SU-DHL-6 (cell line): ENCODE data around the gene B4GALNT4.

ENCODE experiments used
- H2AFZ ChIP-seq: fragments of 200-600 bp; sonication (generic); 2 replicates; pipeline ENCODE4 v1.6.1; 2014; ENCODE audit warnings: low read depth, mild to moderate bottlenecking, moderate library complexity, mixed read lengths, antibody characterized with exemption, low read length; ENCODE audit not compliant: severe bottlenecking
- H3F3A ChIP-seq: fragments of 200-600 bp; shearing (Covaris generic); 2 replicates; pipeline ENCODE4 v1.6.0; 2016; ENCODE audit warnings: antibody characterized with exemption, mild to moderate bottlenecking; ENCODE audit not compliant: insufficient read depth
- H3K27ac ChIP-seq: fragments of 200-600 bp; sonication (generic); 2 replicates; pipeline ENCODE4 v1.5.1; 2016; ENCODE audit warnings: low read depth, mild to moderate bottlenecking, low read length, moderate library complexity, mixed read lengths
- H3K27me3 ChIP-seq: fragments of 200-600 bp; sonication (generic), shearing (Covaris generic); 2 replicates; pipeline ENCODE4 v1.6.0; 2014; ENCODE audit warnings: mild to moderate bottlenecking, low read length
- H3K36me3 ChIP-seq: fragments of 200-600 bp; sonication (generic); 2 replicates; pipeline ENCODE4 v1.6.1; 2014; ENCODE audit warnings: mild to moderate bottlenecking, low read length, mixed read lengths
- H3K4me2 ChIP-seq: fragments of 300-600, 200-600 bp; shearing (Covaris generic), sonication (generic); 2 replicates; pipeline ENCODE4 v1.6.0; 2014; ENCODE audit warnings: low read length, low read depth, mild to moderate bottlenecking; ENCODE audit not compliant: poor library complexity, severe bottlenecking
- H3K4me3 ChIP-seq: fragments of 200-600 bp; sonication (generic); 2 replicates; pipeline ENCODE4 v1.5.1; 2014; ENCODE audit warnings: antibody characterized with exemption, low read length, mild to moderate bottlenecking, mixed read lengths; ENCODE audit not compliant: insufficient read depth, poor library complexity, severe bottlenecking
- H3K79me2 ChIP-seq: fragments of 200-600 bp; sonication (generic); 2 replicates; pipeline ENCODE4 v1.6.1; 2014; ENCODE audit warnings: mild to moderate bottlenecking, low read length, moderate library complexity; ENCODE audit not compliant: insufficient read depth
- H3K9ac ChIP-seq: fragments of 200-600 bp; sonication (generic); 2 replicates; pipeline ENCODE4 v1.7.0; 2014; ENCODE audit warnings: mild to moderate bottlenecking, low read length
- H3K9me2 ChIP-seq: fragments of 200-600 bp; sonication (generic); replicated peaks from 2 replicates; pipeline ENCODE4 v1.6.1; 2014; ENCODE audit warnings: low read length; ENCODE audit not compliant: insufficient read depth
- H3K9me3 ChIP-seq: fragments of 200-600 bp; sonication (generic); 2 replicates; pipeline ENCODE4 v1.6.1; 2014; ENCODE audit warnings: low read length, mixed read lengths; ENCODE audit not compliant: insufficient read depth
- H4K20me1 ChIP-seq: fragments of 200-600 bp; sonication (generic); 2 replicates; pipeline ENCODE4 v1.6.1; 2014; ENCODE audit warnings: low read depth, mild to moderate bottlenecking, antibody characterized with exemption, low read length, moderate library complexity, mixed read lengths
- EZH2phosphoT487 ChIP-seq: fragments of 200-600 bp; sonication (generic), shearing (Covaris generic); conservative IDR thresholded peaks from 2 replicates; pipeline ENCODE4 v1.6.1; 2018; ENCODE audit warnings: mild to moderate bottlenecking, antibody characterized with exemption, low read length, moderate library complexity, mixed read lengths
- TF ChIP-seq, protein P1 (sequence below): fragments of 200-600 bp; sonication (generic); IDR thresholded peaks from one replicate; pipeline ENCODE4 v1.5.1; 2017; ENCODE audit warnings: antibody characterized with exemption, mild to moderate bottlenecking, low read length, moderate library complexity; ENCODE audit not compliant: insufficient read depth, poor library complexity, severe bottlenecking

B4GALNT4 gene

GRCh38 chr11:363948-364761 lies 5.1 kb upstream of the B4GALNT4 start:
- Histone ChIP-seq H3F3A (no peaks in the 10 kb centered on the region), H3K4me3 (no peak overlapping the region), H3K79me2 (no peaks in the 10 kb centered on the region), H4K20me1 (no peaks in the 10 kb centered on the region), H3K27ac (no peak overlapping the region), H3K9me3 (no peaks in the 10 kb centered on the region), H2AFZ (no peak overlapping the region), H3K9me2 (no peaks in the 10 kb centered on the region), H3K27me3 (no peaks in the 10 kb centered on the region), H3K9ac (no peak overlapping the region), H3K36me3 (no peaks in the 10 kb centered on the region), H3K4me2 (no peak overlapping the region)
- no peak for TF ChIP-seq EZH2phosphoT487
- TF ChIP-seq, protein P1, sequence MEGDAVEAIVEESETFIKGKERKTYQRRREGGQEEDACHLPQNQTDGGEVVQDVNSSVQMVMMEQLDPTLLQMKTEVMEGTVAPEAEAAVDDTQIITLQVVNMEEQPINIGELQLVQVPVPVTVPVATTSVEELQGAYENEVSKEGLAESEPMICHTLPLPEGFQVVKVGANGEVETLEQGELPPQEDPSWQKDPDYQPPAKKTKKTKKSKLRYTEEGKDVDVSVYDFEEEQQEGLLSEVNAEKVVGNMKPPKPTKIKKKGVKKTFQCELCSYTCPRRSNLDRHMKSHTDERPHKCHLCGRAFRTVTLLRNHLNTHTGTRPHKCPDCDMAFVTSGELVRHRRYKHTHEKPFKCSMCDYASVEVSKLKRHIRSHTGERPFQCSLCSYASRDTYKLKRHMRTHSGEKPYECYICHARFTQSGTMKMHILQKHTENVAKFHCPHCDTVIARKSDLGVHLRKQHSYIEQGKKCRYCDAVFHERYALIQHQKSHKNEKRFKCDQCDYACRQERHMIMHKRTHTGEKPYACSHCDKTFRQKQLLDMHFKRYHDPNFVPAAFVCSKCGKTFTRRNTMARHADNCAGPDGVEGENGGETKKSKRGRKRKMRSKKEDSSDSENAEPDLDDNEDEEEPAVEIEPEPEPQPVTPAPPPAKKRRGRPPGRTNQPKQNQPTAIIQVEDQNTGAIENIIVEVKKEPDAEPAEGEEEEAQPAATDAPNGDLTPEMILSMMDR, result peak; percentile 60

DNA sequence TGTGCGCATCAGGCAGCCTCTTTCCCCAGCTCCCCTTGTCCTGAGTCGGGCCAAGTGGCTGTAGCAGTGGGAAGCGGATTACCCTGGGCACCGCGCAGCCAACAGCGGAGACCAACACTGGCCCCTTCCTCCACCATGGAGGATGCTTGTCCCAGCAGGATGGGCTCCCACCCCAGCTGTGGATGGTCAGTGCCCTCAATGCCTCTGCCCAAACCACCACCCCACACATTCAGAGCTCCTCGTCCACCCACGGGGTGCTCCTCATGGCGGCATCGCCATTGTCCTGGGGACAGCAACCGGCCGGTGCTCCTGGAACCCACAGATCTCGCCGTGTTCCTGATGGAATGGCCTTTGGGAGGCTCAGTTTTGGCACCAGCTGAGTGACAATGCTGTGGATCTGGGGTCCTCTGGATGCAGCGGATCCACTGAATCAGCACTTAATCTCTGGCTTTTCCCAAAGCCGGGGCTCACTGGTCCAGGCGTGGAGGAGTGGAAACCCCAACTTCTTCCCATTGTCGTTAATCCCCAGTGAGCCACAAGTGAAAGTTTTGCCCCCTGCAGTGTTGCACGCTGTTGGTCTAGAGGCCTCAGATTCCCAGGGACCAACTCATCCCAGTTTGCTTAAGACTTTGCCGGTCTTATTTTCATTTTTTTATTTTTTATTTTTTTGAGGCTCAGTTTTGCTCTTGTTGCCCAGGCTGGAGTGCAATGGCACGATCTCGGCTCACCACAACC lies 4.1 kb upstream of the B4GALNT4 start:
- Histone ChIP-seq H3K4me3 (no peak overlapping the region), H3K27me3 (no peaks in the 10 kb centered on the region), H3K9me2 (no peaks in the 10 kb centered on the region), H3K27ac (no peak overlapping the region), H3K9ac (no peak overlapping the region), H3K79me2 (no peaks in the 10 kb centered on the region), H3F3A (no peaks in the 10 kb centered on the region), H3K36me3 (no peaks in the 10 kb centered on the region), H3K9me3 (no peaks in the 10 kb centered on the region), H3K4me2 (no peak overlapping the region), H2AFZ (no peak overlapping the region), H4K20me1 (no peaks in the 10 kb centered on the region)
- TF ChIP-seq, protein P1, result no peak
- no peak for TF ChIP-seq EZH2phosphoT487

DNA sequence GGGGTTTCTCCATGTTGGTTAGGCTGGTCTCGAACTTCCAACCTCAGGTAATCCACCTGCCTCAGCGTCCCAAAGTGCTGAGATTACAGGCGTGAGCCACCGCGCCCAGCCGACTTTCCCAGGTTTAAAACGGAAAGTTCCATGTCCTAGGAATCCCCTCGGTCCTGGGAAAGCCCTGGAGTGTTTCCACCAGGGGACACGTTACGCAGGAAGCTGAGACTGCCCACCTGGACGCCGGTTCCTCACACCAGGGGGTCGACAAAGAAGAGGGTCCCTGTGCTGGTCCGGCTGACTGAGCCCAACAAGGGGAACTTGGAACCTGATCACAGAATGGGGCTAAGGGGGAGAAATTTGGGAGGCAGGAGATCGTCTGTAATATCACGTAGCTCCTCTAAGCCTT lies 3.5 kb upstream of the B4GALNT4 start:
- no peaks in the 10 kb centered on the region for H3F3A ChIP-seq
- H3K27me3 ChIP-seq, result no peaks in the 10 kb centered on the region
- no peak overlapping the region for H3K9ac ChIP-seq
- H3K79me2 ChIP-seq, result no peaks in the 10 kb centered on the region
- no peak overlapping the region for H2AFZ ChIP-seq
- no peaks in the 10 kb centered on the region for H3K9me3 ChIP-seq
- no peak overlapping the region for H3K4me2 ChIP-seq
- no peaks in the 10 kb centered on the region for H4K20me1 ChIP-seq
- H3K36me3 ChIP-seq, result no peaks in the 10 kb centered on the region
- no peaks in the 10 kb centered on the region for H3K9me2 ChIP-seq
- H3K27ac ChIP-seq, result no peak overlapping the region
- H3K4me3 ChIP-seq, result no peak overlapping the region
- TF ChIP-seq, protein P1, result no peak
- no peak for TF ChIP-seq EZH2phosphoT487
